A549 (cell line): ENCODE results near the gene PVRIG. TPM values are rescaled to one million over a fixed set of nuclear protein-coding genes. Genes with fewer than 3 reads are reported as not detected.
"Not testable (repeated sequence)": the region's sequence is repeated elsewhere in the genome, so short reads cannot be mapped to it uniquely, and the experiment has no call there.

Experiments
- ATAC-seq, 2 experiments: fragments of 200-7000 bp in 1 of 2; fragments of >200 bp in 1 of 2; cut with Nextera tagmentation in 1 of 2; cut with Tn5 transposase in 1 of 2; 3 replicates each; pipeline versions ENCODE4 v1.8.0 to v1.9.1; 2018 to 2020; ENCODE audit warnings: mild to moderate bottlenecking in 1 of 2, moderate library complexity in 1 of 2
- CTCF ChIA-PET: fragments of 300-600 bp; sonication (Branson Sonifier 250); formaldehyde crosslinking; extraction: SDS; loops from one replicate; lab custom pipeline; 2021; ENCODE audit warnings: antibody characterized with exemption, inconsistent platforms; lab: Yijun Ruan, JAX
- POLR2A ChIA-PET: fragments of 350-600 bp; formaldehyde crosslinking; extraction: SDS; loops from one replicate; lab custom pipeline; 2021; ENCODE audit warnings: antibody characterized with exemption, inconsistent platforms; lab: Yijun Ruan, JAX
- DNase-seq, 2 experiments: peaks; one replicate each; pipeline versions ENCODE4 v3.0.0 to v3.0.0-alpha.2; 2011 to 2016; ENCODE audit warnings: low read depth in 1 of 2, low spot score in 1 of 2
- FAIRE-seq: peaks from 2 replicates; lab custom pipeline; 2011; peaks lifted over from hg19 to GRCh38; lab: Jason Lieb, UNC
- H3K27ac ChIP-seq, 2 experiments: fragments of >200 bp; sonication (Bioruptor Twin); formaldehyde crosslinking; 3 replicates each; pipeline ENCODE4 v1.5.1; 2016 to 2017
- H3K4me1 ChIP-seq: fragments of >200 bp; sonication (Bioruptor Twin); formaldehyde crosslinking; 3 replicates; pipeline ENCODE4 v1.6.1; 2016
- H3K4me2 ChIP-seq: fragments of >200 bp; sonication (Bioruptor Twin); formaldehyde crosslinking; 3 replicates; pipeline ENCODE4 v1.6.1; 2016
- H3K4me3 ChIP-seq: fragments of >200 bp; sonication (Bioruptor Twin); formaldehyde crosslinking; 3 replicates; pipeline ENCODE4 v1.5.1; 2016
- H3K9me3 ChIP-seq: fragments of >200 bp; sonication (Bioruptor Twin); formaldehyde crosslinking; 3 replicates; pipeline ENCODE4 v1.6.1; 2016
- CBX2 ChIP-seq: fragments of 200-600 bp; sonication (generic); IDR thresholded peaks from 2 replicates; pipeline ENCODE4 v1.6.1; 2016; ENCODE audit warnings: low read depth, mild to moderate bottlenecking, borderline replicate concordance
- EHF ChIP-seq: fragments of 250-450 bp; sonication (Bioruptor Pico); IDR thresholded peaks from 2 replicates; pipeline ENCODE4 v1.5.0; 2020; ENCODE audit warnings: mild to moderate bottlenecking
- EHMT2 ChIP-seq: fragments of 200-600 bp; sonication (generic); IDR thresholded peaks from 2 replicates; pipeline ENCODE4 v1.6.1; 2016; ENCODE audit warnings: antibody characterized with exemption, low read depth, mild to moderate bottlenecking, moderate library complexity
- ESRRA ChIP-seq: fragments of 150-350 bp; IDR thresholded peaks from 2 replicates; pipeline ENCODE4 v1.6.1; 2014; ENCODE audit warnings: mild to moderate bottlenecking, low read length, borderline replicate concordance
- GATA3 ChIP-seq: IDR thresholded peaks from 2 replicates; pipeline ENCODE4 v1.6.1; 2012; ENCODE audit warnings: borderline replicate concordance
- HEYL ChIP-seq: fragments of 250-450 bp; sonication (Bioruptor Pico); IDR thresholded peaks from 2 replicates; pipeline ENCODE4 v1.8.0; 2021; ENCODE audit warnings: mild to moderate bottlenecking, moderate library complexity
- JUNB ChIP-seq: fragments of >200 bp; sonication (Bioruptor Twin); formaldehyde crosslinking; IDR thresholded peaks from 2 replicates; pipeline ENCODE4 v1.6.1; 2016
- MAX ChIP-seq: IDR thresholded peaks from 2 replicates; pipeline ENCODE4 v1.6.1; 2012
- MYC ChIP-seq: IDR thresholded peaks from 2 replicates; pipeline ENCODE4 v1.6.1; 2012; ENCODE audit warnings: mild to moderate bottlenecking, inconsistent platforms, low read length, improper control_type of control experiment, borderline replicate concordance
- NR3C1 ChIP-seq: fragments of >200 bp; sonication (Bioruptor Twin); formaldehyde crosslinking; IDR thresholded peaks from 3 replicates; pipeline ENCODE4 v1.6.1; 2017
- PHF8 ChIP-seq: fragments of 200-600 bp; sonication (generic); IDR thresholded peaks from 2 replicates; pipeline ENCODE4 v1.6.1; 2016; ENCODE audit warnings: low read depth, mild to moderate bottlenecking, antibody characterized with exemption, moderate library complexity, borderline replicate concordance
- POLR2AphosphoS2 ChIP-seq: conservative IDR thresholded peaks from 2 replicates; pipeline ENCODE4 v1.6.1; 2012; ENCODE audit warnings: low read length, improper control_type of control experiment, inconsistent platforms
- RARB ChIP-seq: fragments of 250-450 bp; sonication (Bioruptor Pico); IDR thresholded peaks from 2 replicates; pipeline ENCODE4 v1.8.0; 2021; ENCODE audit warnings: mild to moderate bottlenecking, moderate library complexity
- SMC3 ChIP-seq: fragments of >200 bp; sonication (Bioruptor Twin); formaldehyde crosslinking; IDR thresholded peaks from 3 replicates; pipeline ENCODE4 v1.6.1; 2018; ENCODE audit warnings: inconsistent platforms
- ZFP36 ChIP-seq: fragments of 450-650 bp; IDR thresholded peaks from 2 replicates; pipeline ENCODE4 v1.6.1; 2014; ENCODE audit warnings: borderline replicate concordance; ENCODE audit not compliant: partially characterized antibody
- ZSCAN20 ChIP-seq: fragments of 250-450 bp; sonication (Bioruptor Pico); IDR thresholded peaks from 2 replicates; pipeline ENCODE4 v1.8.0; 2022; ENCODE audit warnings: mild to moderate bottlenecking, moderate library complexity
- WGBS: methylation state at CpG from one replicate; pipeline ENCODE4 v1.1.6; 2017; ENCODE audit errors: missing lambda C conversion rate; 5-methylcytosine and 5-hydroxymethylcytosine counted together
- polyA plus RNA-seq, 4 experiments: library from polyadenylated mRNA; depleted of rRNA in 3 of 4; stranded (reverse); fragments of >200 nt; fragmentation: RNase III in 1 of 4; extraction: RNeasy Plus Mini Kit Qiagen cat#74134 plus additional on column Dnase treatment in 1 of 4; gene quantifications; 2 replicates in 3 of 4; 3 replicates in 1 of 4; pipeline ENCODE4 v1.2.3, GENCODE V29; 2011 to 2017

Gene PVRIG
- polyA plus RNA-seq, 2 of the 4 experiments (the other 2 are of a cell fraction) = not detected

- WGBS = 74% methylated on average over 10 of the region's 10 CpGs
- Histone ChIP-seq H3K4me1 (peaks cover 68% of the 10 kb centered on the region), H3K4me3 (no peak overlapping the region)
- TF ChIP-seq JUNB (no peak), EHF (CRISPR knock-in tag) (no peak), POLR2AphosphoS2 (no peak), PHF8 (no peak), MAX (no peak)
- TF ChIP-seq, all 56 proteins: peak for 0
- H3K4me2 ChIP-seq = peak overlapping the region; percentile 75
- ChIA-PET POLR2A (no interaction called here), CTCF (no interaction called here)
- H3K27ac ChIP-seq = peak overlapping the region; percentile 86 to 96
- no peaks in the 10 kb centered on the region for H3K9me3 ChIP-seq
- ATAC-seq = no peak
- DNase-seq = no peak
- FAIRE-seq = no peak
These were observed 28.7 kb downstream of the PVRIG start for GRCh38 chr7:100248483-100248882.

DNA sequence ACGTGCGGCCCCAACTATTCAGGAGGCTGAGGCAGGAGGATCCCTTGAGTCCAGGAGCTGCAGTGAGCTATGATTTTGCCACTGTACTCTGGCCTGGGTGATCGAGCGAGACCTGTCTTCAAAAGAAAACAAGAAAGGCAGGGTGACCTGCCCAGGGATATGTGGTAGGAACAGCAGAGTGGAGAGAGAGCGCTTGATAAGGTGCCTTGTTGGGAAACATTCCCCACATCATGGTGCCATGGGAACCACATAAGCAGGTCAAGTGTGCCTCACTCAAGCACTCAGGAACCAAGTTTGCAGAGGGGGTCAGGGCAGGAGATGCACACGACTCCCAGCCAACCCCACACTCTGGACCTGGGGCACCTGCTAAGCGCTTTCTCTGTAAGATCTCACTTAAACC lies 37.3 kb downstream of the PVRIG start:
- CTCF ChIA-PET = no interaction called here
- Histone ChIP-seq H3K4me2 (no peak overlapping the region), H3K4me1 (0 out of 3 replicates have a peak, but pooled peaks cover 6% of the 10 kb centered on the region), H3K9me3 (no peaks in the 10 kb centered on the region), H3K27ac (no peak overlapping the region), H3K4me3 (no peak overlapping the region)
- POLR2A ChIA-PET = no interaction called here
- no peak; a peak in 1 of 6 replicates for ATAC-seq
- 90% methylated on average over 7 of the region's 7 CpGs for WGBS
- no peak for FAIRE-seq
- no peak for TF ChIP-seq CBX2
- no peak for TF ChIP-seq SMC3
- no peak for TF ChIP-seq MYC
- no peak for TF ChIP-seq EHMT2
- no peak for TF ChIP-seq ZSCAN20 (CRISPR knock-in tag)
- TF ChIP-seq RARB (CRISPR knock-in tag) = no peak
- TF ChIP-seq GATA3 = no peak
- TF ChIP-seq HEYL (CRISPR knock-in tag) = no peak
- no peak for TF ChIP-seq NR3C1
- TF ChIP-seq ESRRA = no peak
- TF ChIP-seq ZFP36 = no peak
- no peak for DNase-seq

DNA sequence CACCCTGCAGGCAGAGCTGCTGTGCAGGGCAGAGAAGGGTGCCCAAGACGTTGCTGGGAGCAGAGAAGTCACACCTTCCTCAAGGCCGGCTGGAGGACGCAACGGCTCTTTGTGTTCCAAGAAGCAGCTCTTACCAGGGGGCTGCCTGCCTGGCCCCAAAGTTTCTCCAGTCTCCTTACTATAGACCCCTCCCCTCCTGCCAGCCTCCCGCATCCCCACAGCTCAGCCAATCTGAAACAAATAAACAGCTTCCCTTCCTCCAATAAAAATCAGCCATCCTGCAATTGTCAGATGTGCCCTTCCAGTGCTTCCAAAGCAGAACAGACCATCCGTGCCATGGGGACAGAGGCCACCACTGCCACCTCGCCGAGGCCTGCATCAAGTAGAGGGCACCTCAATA lies 40.2 kb downstream of the PVRIG start:
- WGBS = 84% methylated on average over 8 of the region's 8 CpGs
- H3K4me3 ChIP-seq, FAIRE-seq, H3K27ac ChIP-seq, H3K9me3 ChIP-seq, CTCF ChIA-PET, DNase-seq, POLR2A ChIA-PET, H3K4me2 ChIP-seq: not testable (repeated sequence)
- 0 out of 6 replicates have a peak, but pooled peaks have one; percentile 15 to 25 for ATAC-seq
- H3K4me1 ChIP-seq = peaks cover 13% of the 10 kb centered on the region

DNA sequence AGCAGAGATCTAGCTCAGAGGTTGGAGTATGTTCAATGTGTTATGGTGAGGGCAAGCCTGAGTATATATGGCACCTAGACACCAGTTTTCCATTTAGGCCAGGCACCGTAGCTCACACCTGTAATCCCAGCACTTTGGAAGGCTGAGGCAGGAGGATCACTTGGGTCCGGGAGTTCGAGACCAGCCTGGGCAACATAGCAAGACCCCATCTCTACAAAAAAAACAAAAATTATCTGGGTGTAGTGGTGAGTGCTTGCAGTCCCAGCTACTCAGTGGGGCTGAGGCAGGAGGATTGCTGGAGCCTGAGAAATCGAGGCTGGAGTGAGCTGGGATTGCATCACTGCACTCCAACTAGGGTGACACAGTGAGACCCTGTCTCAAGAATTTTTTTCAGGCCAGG lies 43.1 kb downstream of the PVRIG start:
- Histone ChIP-seq H3K27ac (0 out of 6 replicates have a peak overlapping the region, but pooled peaks of 1 of the 2 experiments have one; percentile 48), H3K4me1 (peaks cover 41% of the 10 kb centered on the region)
- ATAC-seq, DNase-seq, H3K9me3 ChIP-seq, H3K4me3 ChIP-seq, FAIRE-seq, H3K4me2 ChIP-seq, POLR2A ChIA-PET: not testable (repeated sequence)
- CTCF ChIA-PET = interaction anchor here (0.5 to 0.6 kb wide), 2 partner anchors 14 to 16 kb away, joined by 3 to 5 read pairs; no protein-coding TSS in a partner anchor
- WGBS = 94% methylated on average over 4 of the region's 4 CpGs

DNA sequence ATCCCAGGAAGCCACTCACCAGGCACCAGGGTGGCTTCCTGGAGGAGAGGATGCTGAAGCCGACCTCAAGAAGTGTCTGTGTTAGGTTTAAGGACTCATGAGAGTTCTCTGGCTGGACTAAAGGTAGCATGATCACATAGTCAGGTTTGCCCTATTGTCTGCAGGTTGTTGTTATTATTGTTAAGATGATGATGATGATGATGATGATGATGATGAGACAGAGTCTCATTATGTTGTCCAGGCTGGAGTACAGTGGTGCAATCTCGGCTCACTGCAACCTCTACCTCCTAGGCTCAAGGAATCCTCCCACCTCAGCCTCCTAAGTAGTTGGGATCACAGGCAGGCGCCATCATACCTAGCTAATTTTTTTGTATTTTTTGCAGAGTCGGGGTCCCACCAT lies 44.5 kb downstream of the PVRIG start:
- POLR2A ChIA-PET, H3K9me3 ChIP-seq, ATAC-seq, H3K4me3 ChIP-seq, DNase-seq, CTCF ChIA-PET, FAIRE-seq: not testable (repeated sequence)
- Histone ChIP-seq H3K4me2 (peak overlapping the region; percentile 59; the same call in 2 of the 3 replicates), H3K27ac (peak overlapping the region; percentile 60 to 69; a peak in 5 of 6 replicates), H3K4me1 (peaks cover 51% of the 10 kb centered on the region)
- WGBS = 83% methylated on average over 4 of the region's 4 CpGs
